Neuronal stem cell (in vitro differentiated cells): ENCODE data around the gene PRRT1.

Experiments used
- DNase-seq: peaks from one replicate; pipeline ENCODE4 v3.0.0-alpha.2; 2013; ENCODE audit warnings: low spot score
- H2AFZ ChIP-seq: one replicate; pipeline ENCODE4 v1.6.1; 2013; ENCODE audit warnings: mild to moderate bottlenecking, low read length, inconsistent platforms
- H2AK5ac ChIP-seq: 2 replicates; pipeline ENCODE4 v1.6.1; 2013; ENCODE audit warnings: low read depth, mild to moderate bottlenecking, inconsistent platforms, low read length, moderate library complexity, mixed read lengths
- H2BK120ac ChIP-seq: 2 replicates; pipeline ENCODE4 v1.6.1; 2013; ENCODE audit warnings: low read depth, mild to moderate bottlenecking, inconsistent platforms, low read length, moderate library complexity, mixed read lengths
- H2BK12ac ChIP-seq: one replicate; pipeline ENCODE4 v1.6.1; 2013; ENCODE audit warnings: low read length, inconsistent platforms
- H2BK15ac ChIP-seq: 2 replicates; pipeline ENCODE4 v1.6.1; 2013; ENCODE audit warnings: mild to moderate bottlenecking, low read length, inconsistent platforms, mixed read lengths
- H2BK5ac ChIP-seq: one replicate; pipeline ENCODE4 v1.6.1; 2013; ENCODE audit warnings: inconsistent platforms, mild to moderate bottlenecking, low read length, moderate library complexity
- H3K14ac ChIP-seq: one replicate; pipeline ENCODE4 v1.6.1; 2013; ENCODE audit warnings: low read length, inconsistent platforms
- H3K18ac ChIP-seq: 2 replicates; pipeline ENCODE4 v1.6.1; 2013; ENCODE audit warnings: low read length, inconsistent platforms
- H3K23ac ChIP-seq: 2 replicates; pipeline ENCODE4 v1.6.1; 2013; ENCODE audit warnings: low read depth, mild to moderate bottlenecking, mixed read lengths, low read length, inconsistent platforms; ENCODE audit not compliant: poor library complexity
- H3K27ac ChIP-seq: replicated peaks from 3 replicates; pipeline ENCODE4 v1.5.1; 2013; ENCODE audit warnings: low read length, inconsistent platforms
- H3K27me3 ChIP-seq, 3 experiments: 2 replicates each; pipeline ENCODE4 v1.6.1; 2013; ENCODE audit warnings: low read length in 3 of 3, mild to moderate bottlenecking in 2 of 3, inconsistent platforms in 1 of 3, low read depth in 1 of 3, mixed read lengths in 1 of 3, moderate library complexity in 1 of 3; ENCODE audit not compliant: control insufficient read depth in 3 of 3, insufficient read depth in 3 of 3
- H3K36me3 ChIP-seq, 2 donors: replicated peaks in 1 of 2; 2 replicates each; pipeline ENCODE4 v1.6.1; 2013; ENCODE audit warnings: low read length in 2 of 2; ENCODE audit not compliant: control insufficient read depth in 2 of 2, insufficient read depth in 2 of 2
- H3K4ac ChIP-seq: 2 replicates; pipeline ENCODE4 v1.6.1; 2013; ENCODE audit warnings: inconsistent platforms, mild to moderate bottlenecking, low read length, moderate library complexity
- H3K4me1 ChIP-seq, 2 donors: 1 replicate in 1 of 2; 2 replicates in 1 of 2; pipeline ENCODE4 v1.6.1; 2013; ENCODE audit warnings: low read length in 2 of 2, low read depth in 1 of 2; ENCODE audit not compliant: control insufficient read depth in 2 of 2, insufficient read depth in 1 of 2
- H3K4me2 ChIP-seq: one replicate; pipeline ENCODE4 v1.6.1; 2013; ENCODE audit warnings: mild to moderate bottlenecking, low read length, inconsistent platforms; ENCODE audit not compliant: insufficient read depth, poor library complexity, severe bottlenecking
- H3K4me3 ChIP-seq, 2 donors: 2 replicates each; pipeline ENCODE4 v1.5.1; 2013; ENCODE audit warnings: low read length in 2 of 2, mild to moderate bottlenecking in 2 of 2, inconsistent platforms in 1 of 2, moderate library complexity in 1 of 2
- H3K79me1 ChIP-seq: one replicate; pipeline ENCODE4 v1.6.1; 2013; ENCODE audit warnings: low read depth, mild to moderate bottlenecking, inconsistent platforms, low read length, moderate library complexity
- H3K9ac ChIP-seq: one replicate; pipeline ENCODE4 v1.6.1; 2013; ENCODE audit warnings: mild to moderate bottlenecking, low read depth, low read length, inconsistent platforms; ENCODE audit not compliant: poor library complexity
- H3K9me3 ChIP-seq, 2 donors: replicated peaks in 1 of 2; 2 replicates each; pipeline versions ENCODE3 to v1.6.1; 2013; ENCODE audit warnings: low read length in 2 of 2, mild to moderate bottlenecking in 2 of 2, inconsistent platforms in 1 of 2, low read depth in 1 of 2, mixed read lengths in 1 of 2, moderate library complexity in 1 of 2; ENCODE audit not compliant: control insufficient read depth in 2 of 2, insufficient read depth in 1 of 2
- H4K8ac ChIP-seq: one replicate; pipeline ENCODE4 v1.6.1; 2013; ENCODE audit warnings: low read depth, mild to moderate bottlenecking, inconsistent platforms, low read length, moderate library complexity
- H4K91ac ChIP-seq: one replicate; pipeline ENCODE4 v1.6.1; 2013; ENCODE audit warnings: low read length, low read depth, mild to moderate bottlenecking, inconsistent platforms; ENCODE audit not compliant: poor library complexity
- WGBS, 2 donors: extraction: QIAGEN DNeasy Blood & Tissue Kit; methylation state at CpG; one replicate each; pipeline ENCODE4 v1.1.7; 2013; ENCODE audit warnings: missing lambda C conversion rate in 2 of 2, mixed read lengths in 1 of 2; ENCODE audit not compliant: insufficient read length in 2 of 2, insufficient replicate concordance in 1 of 2; ENCODE audit errors: extremely low coverage in 2 of 2; 5-methylcytosine and 5-hydroxymethylcytosine counted together

PRRT1 gene

GRCh38 chr6:32127717-32128592 lies 23.8 kb downstream of the PRRT1 start, which contains the start of gene ATF6B:
TSS of gene ATF6B (minus strand) at chr6:32128246. CDS start at chr6:32128207, 39 bp downstream.
- Histone ChIP-seq H3K9me3 (no peaks in the 10 kb centered on the region), H3K4me1 (peaks cover 11 to 18% of the 10 kb centered on the region in 2 donors), H4K91ac (no peak within 1 kb of the TSS), H2BK15ac (peak within 1 kb of the TSS; percentile 88), H2BK5ac (peak within 1 kb of the TSS; percentile 92), H4K8ac (no peak within 1 kb of the TSS), H2AK5ac (peak within 1 kb of the TSS; percentile 83), H3K14ac (peak within 1 kb of the TSS; percentile 94), H3K4me2 (peak within 1 kb of the TSS; percentile 80), H3K4ac (no peak within 1 kb of the TSS), H2BK12ac (no peak within 1 kb of the TSS), H3K9ac (peak within 1 kb of the TSS; percentile 88), H3K18ac (peak within 1 kb of the TSS; percentile 100), H3K27me3 (no peaks in the 10 kb centered on the region), H3K4me3 (peak within 1 kb of the TSS; percentile 93 to 97), H2BK120ac (no peak within 1 kb of the TSS), H3K23ac (peak within 1 kb of the TSS; percentile 96), H2AFZ (peak within 1 kb of the TSS; percentile 92), H3K36me3 (peaks cover 14 to 35% of the 10 kb centered on the region in 2 donors), H3K79me1 (peaks cover 8% of the 10 kb centered on the region), H3K27ac (peak within 1 kb of the TSS; percentile 96)
- WGBS, 2 donors: no CpG with 5 or more reads among the region's 44 CpGs
- DNase-seq: peak; percentile 98

GRCh38 chr6:32127409-32127716 lies 24.4 kb downstream of the PRRT1 start:
- Histone ChIP-seq H3K18ac (no peak overlapping the region), H3K4me1 (peaks cover 11 to 18% of the 10 kb centered on the region in 2 donors), H2AK5ac (peak overlapping the region; percentile 49), H2AFZ (peak overlapping the region; percentile 92), H2BK120ac (no peak overlapping the region), H3K9ac (peak overlapping the region; percentile 88), H3K36me3 (peaks cover 14 to 38% of the 10 kb centered on the region in 2 donors), H3K23ac (no peak overlapping the region), H2BK5ac (peak overlapping the region; percentile 92), H4K91ac (no peak overlapping the region), H2BK12ac (no peak overlapping the region), H3K4me2 (peak overlapping the region; percentile 80), H3K9me3 (no peaks in the 10 kb centered on the region), H3K27me3 (no peaks in the 10 kb centered on the region), H4K8ac (no peak overlapping the region), H3K79me1 (peaks cover 10% of the 10 kb centered on the region), H3K4ac (no peak overlapping the region), H3K4me3 (peak overlapping the region; percentile 93 to 97), H2BK15ac (no peak overlapping the region), H3K27ac (peak overlapping the region; percentile 96), H3K14ac (no peak overlapping the region)
- WGBS, 2 donors: no CpG with 5 or more reads among the region's 9 CpGs
- no peak for DNase-seq

GRCh38 chr6:32126880-32127279 lies 24.9 kb downstream of the PRRT1 start:
- no peaks in the 10 kb centered on the region for H3K9me3 ChIP-seq
- no peak overlapping the region for H3K23ac ChIP-seq
- H3K4me2 ChIP-seq: no peak overlapping the region
- H3K4me3 ChIP-seq: peak overlapping the region; percentile 93 to 97
- no peak overlapping the region for H2BK120ac ChIP-seq
- H2BK15ac ChIP-seq: no peak overlapping the region
- no peak overlapping the region for H2AFZ ChIP-seq
- no peak overlapping the region for H3K27ac ChIP-seq
- H2BK5ac ChIP-seq: no peak overlapping the region
- peaks cover 17 to 43% of the 10 kb centered on the region in 2 donors for H3K36me3 ChIP-seq
- DNase-seq: no peak
- H4K8ac ChIP-seq: no peak overlapping the region
- H3K4me1 ChIP-seq: peaks cover 11 to 18% of the 10 kb centered on the region in 2 donors
- peak overlapping the region; percentile 88 for H3K9ac ChIP-seq
- WGBS, 2 donors: no CpG with 5 or more reads among the region's 8 CpGs
- no peaks in the 10 kb centered on the region for H3K27me3 ChIP-seq
- H3K18ac ChIP-seq: no peak overlapping the region
- no peak overlapping the region for H4K91ac ChIP-seq
- no peak overlapping the region for H3K4ac ChIP-seq
- H3K14ac ChIP-seq: no peak overlapping the region
- no peak overlapping the region for H2AK5ac ChIP-seq
- no peak overlapping the region for H2BK12ac ChIP-seq
- peaks cover 10% of the 10 kb centered on the region for H3K79me1 ChIP-seq

DNA sequence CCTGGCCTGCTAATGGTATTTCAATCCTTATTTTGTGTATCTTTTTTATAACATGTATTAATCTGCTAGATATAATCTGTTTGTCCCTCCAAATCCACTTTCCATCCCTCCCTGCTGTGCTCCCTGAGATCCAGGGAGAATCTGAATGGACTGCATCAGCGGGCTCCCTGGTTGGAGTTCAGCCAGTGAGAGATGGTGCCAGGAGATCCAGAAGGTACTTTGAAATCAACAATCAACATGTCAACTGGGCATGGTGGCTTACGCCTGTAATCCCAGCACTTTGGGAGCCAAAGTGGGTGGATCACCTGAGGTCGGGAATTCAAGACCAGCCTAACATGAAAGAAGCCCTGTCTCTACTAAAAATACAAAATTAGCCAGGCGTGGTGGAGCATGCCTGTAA lies 28.1 kb downstream of the PRRT1 start:
- H3K4me2 ChIP-seq: no peak overlapping the region
- DNase-seq: no peak
- H3K79me1 ChIP-seq: peaks cover 4% of the 10 kb centered on the region
- peaks cover 31 to 69% of the 10 kb centered on the region in 2 donors for H3K36me3 ChIP-seq
- H3K14ac ChIP-seq: no peak overlapping the region
- no peak overlapping the region for H2BK120ac ChIP-seq
- H3K18ac ChIP-seq: no peak overlapping the region
- no peak overlapping the region for H2BK15ac ChIP-seq
- no peak overlapping the region for H3K4ac ChIP-seq
- H2BK12ac ChIP-seq: no peak overlapping the region
- H4K8ac ChIP-seq: no peak overlapping the region
- no peak overlapping the region for H2AK5ac ChIP-seq
- no peak overlapping the region for H2BK5ac ChIP-seq
- WGBS, 2 donors: no CpG with 5 or more reads among the region's 4 CpGs
- H3K9ac ChIP-seq: no peak overlapping the region
- H3K27me3 ChIP-seq: no peaks in the 10 kb centered on the region
- peaks cover 8 to 15% of the 10 kb centered on the region in 2 donors for H3K4me1 ChIP-seq
- no peak overlapping the region for H3K27ac ChIP-seq
- H2AFZ ChIP-seq: no peak overlapping the region
- H3K9me3 ChIP-seq: no peaks in the 10 kb centered on the region
- no peak overlapping the region for H4K91ac ChIP-seq
- no peak overlapping the region for H3K4me3 ChIP-seq
- H3K23ac ChIP-seq: no peak overlapping the region
